ENCODE measurements around the gene IPO5. TPM values are rescaled to one million over a fixed set of nuclear protein-coding genes. Genes with fewer than 3 reads are reported as not detected.

Gene IPO5
- total RNA-seq, 1 donor from 2014 or later: 113 TPM

DNA sequence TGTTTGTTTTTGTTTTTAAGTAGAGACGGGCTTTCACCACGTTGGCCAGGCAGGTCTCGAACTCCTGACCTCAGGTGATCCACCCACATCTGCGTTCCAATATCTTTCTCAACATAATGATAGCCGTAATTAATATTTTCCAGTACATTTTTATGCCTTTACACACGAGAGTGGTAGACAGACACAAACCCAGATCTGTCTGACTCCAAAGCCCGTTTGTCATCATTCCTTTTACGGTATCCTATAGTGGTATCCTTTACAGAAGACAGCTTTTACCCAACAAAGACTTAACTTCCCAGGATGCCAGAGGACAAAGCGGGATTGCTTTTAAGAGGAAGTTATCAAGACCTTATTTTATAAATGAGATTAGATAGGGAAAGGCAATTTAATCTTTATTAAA lies 59.8 kb downstream of the IPO5 start:
- no peaks in the 10 kb centered on the region for H3K27me3 ChIP-seq (ENCODE audit: low read depth)
- no peak for DNase-seq
- H3K27ac ChIP-seq (replicated peaks): no peak overlapping the region
- no peak overlapping the region for H3K4me3 ChIP-seq
- TF ChIP-seq, protein P1, sequence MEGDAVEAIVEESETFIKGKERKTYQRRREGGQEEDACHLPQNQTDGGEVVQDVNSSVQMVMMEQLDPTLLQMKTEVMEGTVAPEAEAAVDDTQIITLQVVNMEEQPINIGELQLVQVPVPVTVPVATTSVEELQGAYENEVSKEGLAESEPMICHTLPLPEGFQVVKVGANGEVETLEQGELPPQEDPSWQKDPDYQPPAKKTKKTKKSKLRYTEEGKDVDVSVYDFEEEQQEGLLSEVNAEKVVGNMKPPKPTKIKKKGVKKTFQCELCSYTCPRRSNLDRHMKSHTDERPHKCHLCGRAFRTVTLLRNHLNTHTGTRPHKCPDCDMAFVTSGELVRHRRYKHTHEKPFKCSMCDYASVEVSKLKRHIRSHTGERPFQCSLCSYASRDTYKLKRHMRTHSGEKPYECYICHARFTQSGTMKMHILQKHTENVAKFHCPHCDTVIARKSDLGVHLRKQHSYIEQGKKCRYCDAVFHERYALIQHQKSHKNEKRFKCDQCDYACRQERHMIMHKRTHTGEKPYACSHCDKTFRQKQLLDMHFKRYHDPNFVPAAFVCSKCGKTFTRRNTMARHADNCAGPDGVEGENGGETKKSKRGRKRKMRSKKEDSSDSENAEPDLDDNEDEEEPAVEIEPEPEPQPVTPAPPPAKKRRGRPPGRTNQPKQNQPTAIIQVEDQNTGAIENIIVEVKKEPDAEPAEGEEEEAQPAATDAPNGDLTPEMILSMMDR (IDR thresholded peaks at IDR 0.05; ENCODE audit: borderline replicate concordance): no peak
- no peaks in the 10 kb centered on the region for H3K4me1 ChIP-seq
- H3K9me3 ChIP-seq (replicated peaks): no peaks in the 10 kb centered on the region
- peaks cover 99% of the 10 kb centered on the region for H3K36me3 ChIP-seq
- intact Hi-C loops (cut with micrococcal nuclease): no loop called here

DNA sequence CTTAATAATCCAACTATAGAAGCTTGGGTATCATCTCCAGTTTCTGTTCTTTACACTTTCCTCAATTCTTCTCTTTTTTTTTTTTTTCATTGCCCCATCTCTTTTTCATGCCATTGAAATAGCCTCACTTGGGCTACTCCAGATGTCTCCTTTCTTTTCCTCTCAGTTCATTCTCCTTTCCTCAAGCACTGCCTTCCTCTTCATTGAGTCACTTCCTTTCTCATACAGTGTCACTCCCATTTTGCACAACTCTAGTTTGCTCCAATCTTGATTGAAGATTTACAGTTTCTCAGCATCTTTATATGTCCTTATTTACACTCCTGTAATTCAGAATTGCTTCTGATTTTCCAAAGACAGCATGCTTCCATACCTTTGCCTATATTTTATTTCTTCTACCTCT lies 61.3 kb downstream of the IPO5 start:
- no peak for DNase-seq
- Histone ChIP-seq H3K4me1 (no peaks in the 10 kb centered on the region), H3K27me3 (ENCODE audit: low read depth) (no peaks in the 10 kb centered on the region), H3K4me3 (no peak overlapping the region), H3K27ac (replicated peaks) (no peak overlapping the region), H3K9me3 (replicated peaks) (no peaks in the 10 kb centered on the region), H3K36me3 (peaks cover 99% of the 10 kb centered on the region)
- intact Hi-C loops (cut with micrococcal nuclease): no loop called here
- TF ChIP-seq, protein P1 (IDR thresholded peaks at IDR 0.05; ENCODE audit: borderline replicate concordance): no peak

DNA sequence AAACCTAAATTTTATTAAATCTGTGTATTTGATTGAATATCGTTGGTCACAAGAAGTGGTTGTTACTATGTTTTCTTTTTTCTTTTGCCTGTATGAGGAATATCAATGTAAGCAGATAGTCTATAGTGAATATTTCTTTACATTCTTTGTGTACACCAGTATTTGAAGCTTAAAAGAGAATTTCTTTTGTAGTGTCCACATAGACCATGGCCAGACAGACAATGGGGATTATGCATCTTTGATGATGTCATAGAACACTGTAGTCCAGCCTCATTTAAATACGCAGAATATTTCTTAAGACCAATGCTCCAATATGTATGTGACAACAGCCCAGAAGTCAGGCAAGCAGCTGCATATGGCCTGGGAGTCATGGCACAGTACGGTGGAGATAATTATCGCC lies 64.8 kb downstream of the IPO5 start:
- no peaks in the 10 kb centered on the region for H3K9me3 ChIP-seq (replicated peaks)
- no peak for DNase-seq
- H3K27ac ChIP-seq (replicated peaks): no peak overlapping the region
- peaks cover 90% of the 10 kb centered on the region for H3K36me3 ChIP-seq
- intact Hi-C loops (cut with micrococcal nuclease): no loop called here
- H3K4me1 ChIP-seq: peaks cover 15% of the 10 kb centered on the region
- TF ChIP-seq, protein P1 (IDR thresholded peaks at IDR 0.05; ENCODE audit: borderline replicate concordance): no peak
- no peak overlapping the region for H3K4me3 ChIP-seq
- H3K27me3 ChIP-seq (ENCODE audit: low read depth): no peaks in the 10 kb centered on the region

DNA sequence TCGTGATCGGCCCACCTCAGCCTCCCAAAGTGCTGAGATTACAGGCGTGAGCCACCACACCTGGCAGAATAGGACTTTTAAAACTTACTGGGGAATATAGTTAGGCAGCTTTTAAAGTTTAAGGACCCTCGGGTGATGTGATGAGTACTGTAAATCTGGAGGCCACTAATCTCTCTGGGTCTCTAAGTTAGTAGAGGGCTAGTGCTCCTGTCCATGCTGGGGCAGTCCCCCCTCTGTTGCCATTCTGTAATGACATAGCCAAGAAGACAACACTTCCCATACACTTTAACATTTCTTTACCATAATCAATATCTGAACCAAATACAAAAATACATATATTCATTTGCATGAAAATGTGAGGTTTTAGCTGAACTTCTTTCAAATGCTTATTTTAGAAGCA lies 65.7 kb downstream of the IPO5 start:
- no peak for DNase-seq
- peaks cover 16% of the 10 kb centered on the region for H3K4me1 ChIP-seq
- intact Hi-C loops (cut with micrococcal nuclease): no loop called here
- H3K27ac ChIP-seq (replicated peaks): no peak overlapping the region
- H3K9me3 ChIP-seq (replicated peaks): no peaks in the 10 kb centered on the region
- TF ChIP-seq, protein P1 (IDR thresholded peaks at IDR 0.05; ENCODE audit: borderline replicate concordance): no peak
- H3K4me3 ChIP-seq: no peak overlapping the region
- no peaks in the 10 kb centered on the region for H3K27me3 ChIP-seq (ENCODE audit: low read depth)
- peaks cover 81% of the 10 kb centered on the region for H3K36me3 ChIP-seq

DNA sequence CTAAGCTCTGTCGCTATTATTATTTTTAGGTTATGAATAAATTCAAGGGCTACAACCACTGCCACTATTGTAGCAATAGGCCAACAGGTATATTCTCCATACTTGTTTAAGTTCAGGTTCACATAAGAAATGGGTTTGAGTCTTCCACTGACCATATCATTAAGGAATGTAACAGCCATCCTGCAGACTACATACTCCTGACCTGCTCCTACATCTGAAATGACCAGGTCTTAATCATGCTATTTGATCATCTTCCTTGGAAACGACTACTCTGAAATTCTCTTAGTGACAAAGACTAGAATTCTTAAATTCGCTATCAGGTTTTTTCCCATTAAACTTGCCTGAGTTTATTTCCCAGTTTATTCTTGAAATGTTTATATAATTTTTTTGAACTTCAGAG lies 66.8 kb downstream of the IPO5 start:
- H3K4me3 ChIP-seq: no peak overlapping the region
- intact Hi-C loops (cut with micrococcal nuclease): no loop called here
- H3K27ac ChIP-seq (replicated peaks): no peak overlapping the region
- TF ChIP-seq, protein P1 (IDR thresholded peaks at IDR 0.05; ENCODE audit: borderline replicate concordance): no peak
- H3K4me1 ChIP-seq: peaks cover 16% of the 10 kb centered on the region
- no peak for DNase-seq
- no peaks in the 10 kb centered on the region for H3K27me3 ChIP-seq (ENCODE audit: low read depth)
- H3K9me3 ChIP-seq (replicated peaks): no peaks in the 10 kb centered on the region
- H3K36me3 ChIP-seq: peaks cover 70% of the 10 kb centered on the region

DNA sequence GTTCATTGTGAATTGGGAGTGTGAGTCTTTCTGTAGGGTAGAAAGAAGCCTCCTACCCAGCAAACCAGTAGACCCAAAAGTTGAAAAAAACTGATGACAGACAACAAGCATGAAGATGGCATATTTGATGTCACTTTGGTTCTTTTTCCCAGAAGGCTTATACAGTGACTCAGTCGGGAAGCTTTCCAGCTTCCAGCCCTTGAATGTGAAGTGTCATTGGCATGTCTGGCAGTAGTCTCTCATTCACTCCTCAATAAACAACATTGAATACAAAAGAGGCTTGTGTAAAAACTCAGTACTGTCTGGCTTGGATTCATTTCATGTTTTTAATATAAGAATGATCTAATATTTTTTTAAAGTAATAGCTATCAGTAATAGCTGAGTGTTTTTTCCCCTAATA lies 68.7 kb downstream of the IPO5 start:
- H3K4me3 ChIP-seq: no peak overlapping the region
- H3K27me3 ChIP-seq (ENCODE audit: low read depth): no peaks in the 10 kb centered on the region
- H3K4me1 ChIP-seq: peaks cover 26% of the 10 kb centered on the region
- peak overlapping the region; percentile 31 for H3K27ac ChIP-seq (replicated peaks)
- no peak for DNase-seq
- TF ChIP-seq, protein P1 (IDR thresholded peaks at IDR 0.05; ENCODE audit: borderline replicate concordance): no peak
- H3K9me3 ChIP-seq (replicated peaks): no peaks in the 10 kb centered on the region
- H3K36me3 ChIP-seq: peaks cover 52% of the 10 kb centered on the region
- intact Hi-C loops (cut with micrococcal nuclease): no loop called here

Measured in left ventricle myocardium inferior (tissue), 1 donor.